BLaER1 (cell line): Measurements from ENCODE around the gene KREMEN1.

Source experiments
- H3K27ac ChIP-seq: shearing (Covaris generic); formaldehyde crosslinking; 2 replicates; pipeline ENCODE4 v1.8.1; 2022
- H3K27me3 ChIP-seq: shearing (Covaris generic); formaldehyde crosslinking; 2 replicates; pipeline ENCODE4 v1.8.1; 2022
- H3K36me3 ChIP-seq: shearing (Covaris generic); formaldehyde crosslinking; 2 replicates; pipeline ENCODE4 v1.8.1; 2022
- H3K4me1 ChIP-seq: shearing (Covaris generic); formaldehyde crosslinking; 2 replicates; pipeline ENCODE4 v1.8.1; 2022
- H3K4me2 ChIP-seq: shearing (Covaris generic); formaldehyde crosslinking; 2 replicates; pipeline ENCODE4 v1.8.1; 2022
- H3K4me3 ChIP-seq: shearing (Covaris generic); formaldehyde crosslinking; 2 replicates; pipeline ENCODE4 v1.8.1; 2022
- H3K9ac ChIP-seq: shearing (Covaris generic); formaldehyde crosslinking; 2 replicates; pipeline ENCODE4 v1.8.1; 2022
- H3K9me3 ChIP-seq: shearing (Covaris generic); formaldehyde crosslinking; 2 replicates; pipeline ENCODE4 v1.8.1; 2022
- H4K20me1 ChIP-seq: shearing (Covaris generic); formaldehyde crosslinking; 2 replicates; pipeline ENCODE4 v1.8.1; 2022
- Cebpa-rat ChIP-seq: shearing (Covaris generic); IDR thresholded peaks from 2 replicates; pipeline ENCODE4 v1.8.1; 2022

The KREMEN1 gene

GRCh38 chr22:29126670-29127395 is 54.0 kb downstream of the KREMEN1 start:
- no peak overlapping the region for H3K4me3 ChIP-seq
- H3K4me2 ChIP-seq: no peak overlapping the region
- TF ChIP-seq Cebpa-rat: no peak
- H3K9me3 ChIP-seq: no peaks in the 10 kb centered on the region
- no peaks in the 10 kb centered on the region for H3K36me3 ChIP-seq
- H4K20me1 ChIP-seq: no peaks in the 10 kb centered on the region
- H3K27me3 ChIP-seq: no peaks in the 10 kb centered on the region
- H3K9ac ChIP-seq: no peak overlapping the region
- no peaks in the 10 kb centered on the region for H3K4me1 ChIP-seq
- H3K27ac ChIP-seq: no peak overlapping the region

DNA sequence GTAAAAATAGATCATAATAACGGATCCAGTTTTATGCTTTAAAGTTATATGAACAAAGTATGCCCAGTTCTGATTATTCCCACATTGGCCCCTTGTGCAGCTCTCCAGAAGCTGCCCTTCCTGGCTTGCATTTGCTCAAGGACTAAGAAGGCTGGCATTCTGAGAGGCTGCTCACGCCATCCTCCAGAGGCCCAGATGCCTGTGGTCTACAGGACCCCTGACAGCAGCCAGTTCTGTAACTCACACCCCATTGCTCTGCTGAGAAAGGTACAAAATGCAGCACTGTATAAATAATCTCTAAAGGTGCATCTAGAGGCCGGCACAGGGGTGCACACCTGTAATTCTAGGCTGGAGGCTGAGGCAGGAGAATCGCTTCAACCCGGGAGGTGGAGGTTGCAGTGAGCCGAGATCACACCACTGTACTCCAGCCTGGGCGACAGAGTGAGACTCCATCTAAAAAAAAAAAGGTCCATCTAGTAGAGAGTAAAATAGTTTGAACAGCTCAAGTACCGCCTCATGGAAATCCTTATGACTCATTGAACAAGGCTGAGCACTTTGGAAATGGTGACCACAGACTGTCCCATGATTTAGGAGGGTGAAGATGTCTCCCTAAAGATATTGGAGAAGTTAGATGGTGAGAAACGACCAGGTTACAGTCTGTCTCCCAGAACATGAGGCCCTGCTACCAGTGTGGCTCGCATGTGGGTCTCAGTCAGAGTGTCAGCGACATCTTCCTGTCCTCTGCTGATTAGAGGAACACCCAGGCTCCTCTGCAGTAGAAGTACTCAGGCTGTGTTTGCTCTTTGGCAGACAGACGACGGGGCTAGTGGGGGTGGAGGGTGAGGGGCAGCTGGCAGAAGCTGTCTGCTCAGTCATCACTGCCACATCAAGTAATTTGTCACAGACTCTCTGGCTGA is 56.3 kb downstream of the KREMEN1 start:
- Histone ChIP-seq H4K20me1 (no peaks in the 10 kb centered on the region), H3K9ac (no peak overlapping the region), H3K27ac (no peak overlapping the region), H3K4me3 (no peak overlapping the region), H3K9me3 (peaks cover 11% of the 10 kb centered on the region; the same call in 1 of the 2 replicates), H3K4me1 (no peaks in the 10 kb centered on the region), H3K36me3 (no peaks in the 10 kb centered on the region), H3K27me3 (no peaks in the 10 kb centered on the region), H3K4me2 (no peak overlapping the region)
- no peak for TF ChIP-seq Cebpa-rat

- Histone ChIP-seq H3K9me3 (peaks cover 17% of the 10 kb centered on the region; the same call in 1 of the 2 replicates), H3K4me2 (no peak overlapping the region), H3K4me3 (no peak overlapping the region), H3K27ac (no peak overlapping the region), H3K9ac (no peak overlapping the region), H4K20me1 (no peaks in the 10 kb centered on the region), H3K4me1 (no peaks in the 10 kb centered on the region), H3K36me3 (no peaks in the 10 kb centered on the region), H3K27me3 (no peaks in the 10 kb centered on the region)
- no peak for TF ChIP-seq Cebpa-rat
These were observed 56.9 kb downstream of the KREMEN1 start for GRCh38 chr22:29129808-29130140.

DNA sequence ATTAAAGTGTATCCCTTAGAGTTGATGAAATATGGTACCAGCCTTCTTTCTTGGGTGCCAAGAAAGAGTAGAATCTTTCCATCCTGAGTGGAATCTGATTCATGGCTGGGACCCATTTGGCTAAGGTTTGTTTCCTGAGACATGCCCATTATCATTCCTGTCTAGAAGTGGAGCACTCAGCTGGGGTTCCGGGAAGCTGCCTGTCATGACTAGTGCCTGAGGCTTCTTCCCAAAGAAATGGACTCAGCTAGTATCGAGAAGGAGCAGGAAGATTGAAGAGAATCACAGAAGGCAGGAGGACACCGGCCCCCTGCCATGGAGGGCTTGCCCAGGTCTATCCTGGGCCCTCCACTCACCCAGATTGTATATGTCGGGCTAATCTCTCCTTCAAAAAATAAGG is 57.6 kb downstream of the KREMEN1 start:
- no peak for TF ChIP-seq Cebpa-rat

DNA sequence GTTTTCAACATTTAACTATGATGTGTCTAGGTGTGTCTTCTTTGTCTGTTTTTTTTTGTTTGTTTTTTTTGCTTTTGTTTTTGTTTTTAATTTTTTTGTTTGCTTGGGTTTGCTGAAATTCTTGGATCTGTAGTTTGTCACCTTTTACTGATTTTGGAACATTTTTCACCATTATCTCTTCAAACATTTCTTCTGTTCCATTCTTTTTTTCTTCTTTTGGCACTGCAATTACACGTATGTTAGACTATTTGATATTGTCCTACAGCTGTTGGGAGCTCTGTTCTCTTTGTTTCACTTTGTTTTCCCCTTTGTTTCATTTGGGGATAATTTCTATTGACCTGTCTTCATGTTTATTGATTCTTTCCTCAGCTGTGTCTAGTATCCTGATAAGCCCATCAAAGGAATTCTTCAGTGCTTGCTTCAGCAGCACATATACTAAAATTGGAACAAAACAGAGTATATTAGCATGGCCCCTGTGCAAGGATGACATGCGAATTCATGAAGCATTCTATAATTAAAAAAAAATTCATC is 60.8 kb downstream of the KREMEN1 start:
- Histone ChIP-seq H3K36me3 (no peaks in the 10 kb centered on the region), H3K27me3 (0 out of 2 replicates have a peak, but pooled peaks cover 5% of the 10 kb centered on the region), H3K4me3 (no peak overlapping the region), H3K9me3 (peaks cover 17% of the 10 kb centered on the region; the same call in 1 of the 2 replicates), H3K4me2 (no peak overlapping the region), H3K4me1 (no peaks in the 10 kb centered on the region), H4K20me1 (no peaks in the 10 kb centered on the region), H3K9ac (no peak overlapping the region), H3K27ac (no peak overlapping the region)
- TF ChIP-seq Cebpa-rat: no peak

More for the DNA sequence above, 57.6 kb downstream of the KREMEN1 start:
- no peak overlapping the region for H3K4me3 ChIP-seq
- H4K20me1 ChIP-seq: no peaks in the 10 kb centered on the region
- no peak overlapping the region for H3K4me2 ChIP-seq
- no peak overlapping the region for H3K27ac ChIP-seq
- 0 out of 2 replicates have a peak, but pooled peaks cover 5% of the 10 kb centered on the region for H3K27me3 ChIP-seq
- no peak overlapping the region for H3K9ac ChIP-seq
- peaks cover 17% of the 10 kb centered on the region; the same call in 1 of the 2 replicates for H3K9me3 ChIP-seq
- H3K4me1 ChIP-seq: no peaks in the 10 kb centered on the region
- no peaks in the 10 kb centered on the region for H3K36me3 ChIP-seq

GRCh38 chr22:29134448-29134847 is 61.6 kb downstream of the KREMEN1 start:
- no peak overlapping the region for H3K27ac ChIP-seq
- H3K9ac ChIP-seq: no peak overlapping the region
- TF ChIP-seq Cebpa-rat: no peak
- H3K9me3 ChIP-seq: peaks cover 17% of the 10 kb centered on the region; the same call in 1 of the 2 replicates
- no peak overlapping the region for H3K4me3 ChIP-seq
- H3K4me2 ChIP-seq: no peak overlapping the region
- no peaks in the 10 kb centered on the region for H3K4me1 ChIP-seq
- 0 out of 2 replicates have a peak, but pooled peaks cover 5% of the 10 kb centered on the region for H3K27me3 ChIP-seq
- H3K36me3 ChIP-seq: no peaks in the 10 kb centered on the region
- no peaks in the 10 kb centered on the region for H4K20me1 ChIP-seq

GRCh38 chr22:29136782-29137700 is 64.2 kb downstream of the KREMEN1 start:
- Histone ChIP-seq H3K36me3 (no peaks in the 10 kb centered on the region), H3K4me3 (no peak overlapping the region), H3K27me3 (0 out of 2 replicates have a peak, but pooled peaks cover 5% of the 10 kb centered on the region), H3K9me3 (peaks cover 17% of the 10 kb centered on the region; the same call in 1 of the 2 replicates), H4K20me1 (no peaks in the 10 kb centered on the region), H3K27ac (no peak overlapping the region), H3K4me2 (no peak overlapping the region), H3K4me1 (no peaks in the 10 kb centered on the region), H3K9ac (no peak overlapping the region)
- TF ChIP-seq Cebpa-rat: no peak

GRCh38 chr22:29138556-29139305 is 65.9 kb downstream of the KREMEN1 start:
- 0 out of 2 replicates have a peak, but pooled peaks cover 5% of the 10 kb centered on the region for H3K27me3 ChIP-seq
- peaks cover under 1% of the 10 kb centered on the region; the same call in 1 of the 2 replicates for H4K20me1 ChIP-seq
- H3K4me1 ChIP-seq: peaks cover 11% of the 10 kb centered on the region
- no peak for TF ChIP-seq Cebpa-rat
- H3K9ac ChIP-seq: no peak overlapping the region
- no peak overlapping the region for H3K4me2 ChIP-seq
- H3K36me3 ChIP-seq: no peaks in the 10 kb centered on the region
- no peak overlapping the region for H3K27ac ChIP-seq
- H3K4me3 ChIP-seq: no peak overlapping the region
- H3K9me3 ChIP-seq: peaks cover 10% of the 10 kb centered on the region; the same call in 1 of the 2 replicates
